Adrenal gland (tissue), 5 donors: Measurements from ENCODE around the gene ACAD11.

ENCODE experiments used
- POLR2A ChIP-seq, 2 donors: fragments of 450-650 bp; IDR thresholded peaks; one replicate each; pipeline ENCODE4 v1.6.1; 2017; ENCODE audit warnings: antibody characterized with exemption in 2 of 2, mild to moderate bottlenecking in 2 of 2, moderate library complexity in 1 of 2
- TF ChIP-seq, protein P1 (sequence below), 6 experiments: fragments of 450-650 bp in 4 of 6; fragments of 200-600 bp in 2 of 6; sonication (generic) in 1 of 6; IDR thresholded peaks; 1 replicate in 5 of 6; 2 replicates in 1 of 6; pipeline versions ENCODE4 v1.5.1 to v1.8.0; 2016 to 2021; ENCODE audit warnings: antibody characterized with exemption in 6 of 6, mild to moderate bottlenecking in 2 of 6, moderate library complexity in 1 of 6
- donor health status: DM: no; HTN: no; CAD: no.

DNA sequence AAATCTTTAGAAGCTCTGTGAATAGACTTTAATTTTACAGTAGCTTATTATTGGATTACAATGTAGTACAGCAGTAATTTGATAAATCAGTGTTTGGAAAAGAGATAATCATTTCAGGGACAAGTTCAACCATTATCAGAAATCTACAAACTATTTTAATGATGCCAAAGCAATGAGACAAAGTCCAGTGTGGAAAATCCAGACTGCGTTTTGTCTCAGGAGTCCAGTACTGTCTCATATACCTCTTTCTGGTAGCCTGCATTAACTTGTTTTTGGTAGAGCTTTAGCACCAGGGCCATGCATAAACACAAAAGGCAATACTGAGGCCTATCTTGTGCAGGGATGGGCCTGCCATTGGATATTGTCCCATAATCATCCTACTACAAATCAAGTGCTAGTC, 42.8 kb downstream of the ACAD11 start:
- TF ChIP-seq, protein P1, sequence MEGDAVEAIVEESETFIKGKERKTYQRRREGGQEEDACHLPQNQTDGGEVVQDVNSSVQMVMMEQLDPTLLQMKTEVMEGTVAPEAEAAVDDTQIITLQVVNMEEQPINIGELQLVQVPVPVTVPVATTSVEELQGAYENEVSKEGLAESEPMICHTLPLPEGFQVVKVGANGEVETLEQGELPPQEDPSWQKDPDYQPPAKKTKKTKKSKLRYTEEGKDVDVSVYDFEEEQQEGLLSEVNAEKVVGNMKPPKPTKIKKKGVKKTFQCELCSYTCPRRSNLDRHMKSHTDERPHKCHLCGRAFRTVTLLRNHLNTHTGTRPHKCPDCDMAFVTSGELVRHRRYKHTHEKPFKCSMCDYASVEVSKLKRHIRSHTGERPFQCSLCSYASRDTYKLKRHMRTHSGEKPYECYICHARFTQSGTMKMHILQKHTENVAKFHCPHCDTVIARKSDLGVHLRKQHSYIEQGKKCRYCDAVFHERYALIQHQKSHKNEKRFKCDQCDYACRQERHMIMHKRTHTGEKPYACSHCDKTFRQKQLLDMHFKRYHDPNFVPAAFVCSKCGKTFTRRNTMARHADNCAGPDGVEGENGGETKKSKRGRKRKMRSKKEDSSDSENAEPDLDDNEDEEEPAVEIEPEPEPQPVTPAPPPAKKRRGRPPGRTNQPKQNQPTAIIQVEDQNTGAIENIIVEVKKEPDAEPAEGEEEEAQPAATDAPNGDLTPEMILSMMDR (IDR thresholded peaks at IDR 0.05), result no peak
- TF ChIP-seq POLR2A (IDR thresholded peaks at IDR 0.05), result no peak
